ENCODE data around the gene TMEM45B. TPM values are rescaled to one million over a fixed set of nuclear protein-coding genes. Genes with fewer than 3 reads are reported as not detected.

TMEM45B gene
- total RNA-seq, 2 donors from 2014 or later = not detected

- Histone ChIP-seq H3K27ac (no peak overlapping the region), H3K27me3 (replicated peaks; ENCODE audit: insufficient read depth) (no peaks in the 10 kb centered on the region), H3K4me1 (ENCODE audit: control insufficient read depth in 1 of 2, low read depth in 2 of 2) (no peaks in the 10 kb centered on the region), H3K9me3 (no peaks in the 10 kb centered on the region), H3K4me3 (no peak overlapping the region), H3K36me3 (peaks cover 82% of the 10 kb centered on the region)
- TF ChIP-seq, protein P1, sequence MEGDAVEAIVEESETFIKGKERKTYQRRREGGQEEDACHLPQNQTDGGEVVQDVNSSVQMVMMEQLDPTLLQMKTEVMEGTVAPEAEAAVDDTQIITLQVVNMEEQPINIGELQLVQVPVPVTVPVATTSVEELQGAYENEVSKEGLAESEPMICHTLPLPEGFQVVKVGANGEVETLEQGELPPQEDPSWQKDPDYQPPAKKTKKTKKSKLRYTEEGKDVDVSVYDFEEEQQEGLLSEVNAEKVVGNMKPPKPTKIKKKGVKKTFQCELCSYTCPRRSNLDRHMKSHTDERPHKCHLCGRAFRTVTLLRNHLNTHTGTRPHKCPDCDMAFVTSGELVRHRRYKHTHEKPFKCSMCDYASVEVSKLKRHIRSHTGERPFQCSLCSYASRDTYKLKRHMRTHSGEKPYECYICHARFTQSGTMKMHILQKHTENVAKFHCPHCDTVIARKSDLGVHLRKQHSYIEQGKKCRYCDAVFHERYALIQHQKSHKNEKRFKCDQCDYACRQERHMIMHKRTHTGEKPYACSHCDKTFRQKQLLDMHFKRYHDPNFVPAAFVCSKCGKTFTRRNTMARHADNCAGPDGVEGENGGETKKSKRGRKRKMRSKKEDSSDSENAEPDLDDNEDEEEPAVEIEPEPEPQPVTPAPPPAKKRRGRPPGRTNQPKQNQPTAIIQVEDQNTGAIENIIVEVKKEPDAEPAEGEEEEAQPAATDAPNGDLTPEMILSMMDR (IDR thresholded peaks at IDR 0.05) = no peak
- ATAC-seq (ENCODE audit: insufficient number of reproducible peaks, low FRiP score, low read depth) = no peak
- DNase-seq (ENCODE audit: low spot score) = no peak
Observed at GRCh38 chr11:129871914-129872313, 56.3 kb downstream of the TMEM45B start.

- no peak overlapping the region for H3K27ac ChIP-seq
- H3K4me1 ChIP-seq (ENCODE audit: control insufficient read depth in 1 of 2, low read depth in 2 of 2) = no peaks in the 10 kb centered on the region
- H3K9me3 ChIP-seq = no peaks in the 10 kb centered on the region
- no peak for DNase-seq (ENCODE audit: low spot score)
- no peaks in the 10 kb centered on the region for H3K27me3 ChIP-seq (replicated peaks; ENCODE audit: insufficient read depth)
- TF ChIP-seq, protein P1 (IDR thresholded peaks at IDR 0.05) = no peak
- peaks cover 81% of the 10 kb centered on the region for H3K36me3 ChIP-seq
- ATAC-seq (ENCODE audit: insufficient number of reproducible peaks, low FRiP score, low read depth) = no peak
- no peak overlapping the region for H3K4me3 ChIP-seq
Observed at GRCh38 chr11:129880311-129880710, 64.7 kb downstream of the TMEM45B start.

GRCh38 chr11:129881570-129882170 lies 66.0 kb downstream of the TMEM45B start:
- no peak for ATAC-seq (ENCODE audit: insufficient number of reproducible peaks, low FRiP score, low read depth)
- no peaks in the 10 kb centered on the region for H3K4me1 ChIP-seq (ENCODE audit: control insufficient read depth in 1 of 2, low read depth in 2 of 2)
- no peaks in the 10 kb centered on the region for H3K9me3 ChIP-seq
- no peaks in the 10 kb centered on the region for H3K27me3 ChIP-seq (replicated peaks; ENCODE audit: insufficient read depth)
- no peak for DNase-seq (ENCODE audit: low spot score)
- TF ChIP-seq, protein P1 (IDR thresholded peaks at IDR 0.05) = no peak
- no peak overlapping the region for H3K4me3 ChIP-seq
- H3K27ac ChIP-seq = no peak overlapping the region
- H3K36me3 ChIP-seq = peaks cover 77% of the 10 kb centered on the region

DNA sequence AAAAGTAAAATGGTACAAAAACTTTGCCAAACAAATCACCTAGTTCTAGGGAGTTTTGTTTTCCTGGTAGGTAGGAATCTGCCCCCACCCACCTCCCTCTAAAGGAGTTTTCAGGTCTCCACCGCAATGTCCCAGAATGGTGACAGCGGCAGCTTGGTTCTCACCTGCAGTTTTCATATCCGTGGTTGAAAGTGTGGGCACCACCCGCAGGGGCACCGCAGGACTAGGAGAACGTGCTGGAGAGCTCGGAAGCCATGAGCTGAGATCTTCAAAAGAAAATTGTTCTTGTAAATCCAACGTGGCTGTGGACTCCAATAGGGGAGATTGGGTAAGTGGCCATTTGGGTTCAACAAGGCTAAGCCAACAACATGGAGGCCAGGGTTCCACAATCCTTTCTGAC lies 68.9 kb downstream of the TMEM45B start:
- ATAC-seq (ENCODE audit: insufficient number of reproducible peaks, low FRiP score, low read depth) (no peak), DNase-seq (ENCODE audit: low spot score) (no peak)
- no peaks in the 10 kb centered on the region for H3K9me3 ChIP-seq
- TF ChIP-seq, protein P1 (IDR thresholded peaks at IDR 0.05) = no peak
- peaks cover 68% of the 10 kb centered on the region for H3K36me3 ChIP-seq
- no peaks in the 10 kb centered on the region for H3K27me3 ChIP-seq (replicated peaks; ENCODE audit: insufficient read depth)
- H3K4me3 ChIP-seq = no peak overlapping the region
- no peak overlapping the region for H3K27ac ChIP-seq
- H3K4me1 ChIP-seq (ENCODE audit: control insufficient read depth in 1 of 2, low read depth in 2 of 2) = no peaks in the 10 kb centered on the region

DNA sequence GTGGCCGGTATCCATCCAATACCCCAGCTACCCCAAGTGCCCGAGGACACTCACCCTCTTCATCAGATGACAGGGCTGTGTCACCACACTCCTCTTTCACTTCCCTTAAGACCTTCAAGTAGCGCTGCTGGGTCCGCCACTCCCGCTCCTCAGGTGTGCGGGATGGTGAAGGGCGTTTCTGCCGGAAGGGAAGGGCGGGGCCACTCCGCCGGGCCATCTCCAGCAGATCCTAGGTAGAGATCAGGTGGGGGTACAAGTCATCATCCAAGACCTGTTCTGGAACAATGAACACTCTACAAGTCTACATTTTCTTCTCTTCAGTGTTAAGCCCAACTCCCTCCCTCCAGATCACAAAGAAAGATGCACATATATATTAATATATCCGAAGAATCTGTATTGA lies 69.7 kb downstream of the TMEM45B start:
- H3K36me3 ChIP-seq = peaks cover 65% of the 10 kb centered on the region
- H3K4me3 ChIP-seq = no peak overlapping the region
- H3K27me3 ChIP-seq (replicated peaks; ENCODE audit: insufficient read depth) = no peaks in the 10 kb centered on the region
- H3K27ac ChIP-seq = no peak overlapping the region
- DNase-seq (ENCODE audit: low spot score) (no peak), ATAC-seq (ENCODE audit: insufficient number of reproducible peaks, low FRiP score, low read depth) (no peak)
- H3K4me1 ChIP-seq (ENCODE audit: control insufficient read depth in 1 of 2, low read depth in 2 of 2) = no peaks in the 10 kb centered on the region
- TF ChIP-seq, protein P1 (IDR thresholded peaks at IDR 0.05) = no peak
- H3K9me3 ChIP-seq = no peaks in the 10 kb centered on the region

Data from thoracic aorta (tissue), 2 donors.